ENCODE results near the gene PNCK. TPM values are rescaled to one million over a fixed set of nuclear protein-coding genes. Genes with fewer than 3 reads are reported as not detected.

PNCK gene
- total RNA-seq, 1 experiment from 2014 or later = not detected

DNA sequence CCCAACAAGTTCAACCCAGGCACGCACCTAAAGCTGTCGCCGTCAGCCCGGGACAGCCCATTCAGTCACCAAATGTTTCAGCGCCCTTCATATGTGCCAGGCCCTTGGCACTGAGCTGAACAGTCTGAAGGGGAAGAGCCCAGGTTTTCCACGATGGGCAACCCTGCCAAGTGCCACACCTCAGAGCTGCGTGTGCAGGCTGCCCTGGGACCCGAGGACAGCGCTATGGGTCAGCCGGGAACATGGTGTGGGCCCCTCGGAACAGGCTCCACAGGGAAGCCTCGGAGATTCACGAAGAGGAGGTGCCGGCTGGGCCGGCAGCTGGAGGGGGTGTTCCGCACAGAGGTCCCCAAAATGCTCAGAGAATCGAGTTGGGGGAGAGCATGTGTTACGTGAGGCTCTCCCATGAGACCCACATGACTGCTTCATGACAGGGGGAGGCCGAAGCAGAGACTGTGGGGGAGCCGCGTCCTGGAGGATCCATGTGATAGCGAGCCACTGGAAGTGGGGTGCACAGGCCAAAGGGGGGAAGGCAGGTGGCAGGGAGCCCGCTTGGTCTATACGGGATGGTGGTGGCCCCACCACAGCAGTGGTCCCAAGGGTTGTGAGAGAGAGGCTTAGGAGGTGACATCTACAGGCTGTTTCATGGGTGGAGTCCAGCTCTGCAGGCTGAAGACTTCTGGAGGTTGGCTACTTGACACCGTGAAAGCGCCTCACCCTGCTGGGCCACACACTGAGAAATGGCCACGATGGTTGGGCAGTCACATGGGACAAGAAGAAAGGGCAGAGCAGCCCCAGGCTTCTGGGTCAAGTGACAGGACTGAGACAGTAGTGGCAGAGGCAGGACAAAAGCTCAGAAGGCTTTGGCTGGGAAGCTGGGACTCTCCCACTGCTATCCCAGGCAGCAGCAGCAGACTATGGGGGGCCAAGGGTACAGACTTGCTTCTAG lies 36.4 kb upstream of the PNCK start:
- Mint-ChIP-seq H3K4me3 (ENCODE audit: unreplicated experiment) (no peak overlapping the region), H3K27ac (ENCODE audit: unreplicated experiment) (no peak overlapping the region), H3K27me3 (ENCODE audit: insufficient read depth, unreplicated experiment) (no peaks in the 10 kb centered on the region), H3K4me1 (ENCODE audit: low read depth, unreplicated experiment) (peaks cover 8% of the 10 kb centered on the region), H3K9me3 (ENCODE audit: unreplicated experiment) (no peaks in the 10 kb centered on the region), H3K36me3 (ENCODE audit: insufficient read depth, unreplicated experiment) (peaks cover 29% of the 10 kb centered on the region)
- Histone ChIP-seq H3K36me3 (ENCODE audit: control insufficient read depth, insufficient read depth, low read length) (no peaks in the 10 kb centered on the region), H3K27me3 (replicated peaks; ENCODE audit: control insufficient read depth, insufficient read depth, low read length) (no peaks in the 10 kb centered on the region), H3K9me3 (no peaks in the 10 kb centered on the region), H3K4me3 (ENCODE audit: low read depth, low read length) (no peak overlapping the region), H3K4me1 (no peaks in the 10 kb centered on the region)
- POLR2A ChIA-PET = no interaction called here
- TF ChIP-seq, protein P1, sequence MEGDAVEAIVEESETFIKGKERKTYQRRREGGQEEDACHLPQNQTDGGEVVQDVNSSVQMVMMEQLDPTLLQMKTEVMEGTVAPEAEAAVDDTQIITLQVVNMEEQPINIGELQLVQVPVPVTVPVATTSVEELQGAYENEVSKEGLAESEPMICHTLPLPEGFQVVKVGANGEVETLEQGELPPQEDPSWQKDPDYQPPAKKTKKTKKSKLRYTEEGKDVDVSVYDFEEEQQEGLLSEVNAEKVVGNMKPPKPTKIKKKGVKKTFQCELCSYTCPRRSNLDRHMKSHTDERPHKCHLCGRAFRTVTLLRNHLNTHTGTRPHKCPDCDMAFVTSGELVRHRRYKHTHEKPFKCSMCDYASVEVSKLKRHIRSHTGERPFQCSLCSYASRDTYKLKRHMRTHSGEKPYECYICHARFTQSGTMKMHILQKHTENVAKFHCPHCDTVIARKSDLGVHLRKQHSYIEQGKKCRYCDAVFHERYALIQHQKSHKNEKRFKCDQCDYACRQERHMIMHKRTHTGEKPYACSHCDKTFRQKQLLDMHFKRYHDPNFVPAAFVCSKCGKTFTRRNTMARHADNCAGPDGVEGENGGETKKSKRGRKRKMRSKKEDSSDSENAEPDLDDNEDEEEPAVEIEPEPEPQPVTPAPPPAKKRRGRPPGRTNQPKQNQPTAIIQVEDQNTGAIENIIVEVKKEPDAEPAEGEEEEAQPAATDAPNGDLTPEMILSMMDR (IDR thresholded peaks at IDR 0.05; ENCODE audit: insufficient read depth in 1 of 2, low read depth in 1 of 2, low read length in 1 of 2, severe bottlenecking in 1 of 2, unreplicated experiment in 1 of 2) = no peak
- CTCF ChIA-PET = no interaction called here
- intact Hi-C loops (cut with micrococcal nuclease; ENCODE audit: unreplicated experiment) = no loop called here
- DNase-seq = no peak
- BruUV-seq (replicated peaks) = no TSS peak

DNA sequence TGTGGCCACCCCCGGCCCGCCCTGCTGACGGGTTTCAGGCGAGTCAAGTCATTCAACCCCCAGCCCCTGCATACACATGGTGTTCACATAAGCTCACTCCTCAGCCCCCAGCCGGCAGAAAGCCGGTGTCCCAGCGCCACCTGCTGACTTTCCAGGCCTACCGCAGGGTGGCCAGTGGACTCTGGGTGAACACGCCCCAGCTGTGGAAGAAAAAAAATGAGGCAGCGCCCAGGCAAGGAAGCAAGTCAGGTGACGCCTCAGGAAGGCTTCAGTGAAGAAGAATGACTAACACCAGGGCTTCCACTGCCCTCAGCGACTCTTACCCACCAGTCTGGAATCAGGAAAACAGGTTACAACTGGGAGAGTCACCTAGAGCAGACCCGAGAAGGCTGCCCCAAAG lies 34.8 kb upstream of the PNCK start:
- Histone ChIP-seq H3K4me3 (ENCODE audit: low read depth, low read length) (no peak overlapping the region), H3K9me3 (no peaks in the 10 kb centered on the region), H3K27me3 (replicated peaks; ENCODE audit: control insufficient read depth, insufficient read depth, low read length) (no peaks in the 10 kb centered on the region), H3K36me3 (ENCODE audit: control insufficient read depth, insufficient read depth, low read length) (no peaks in the 10 kb centered on the region), H3K4me1 (no peaks in the 10 kb centered on the region)
- TF ChIP-seq, protein P1 (IDR thresholded peaks at IDR 0.05; ENCODE audit: insufficient read depth in 1 of 2, low read depth in 1 of 2, low read length in 1 of 2, severe bottlenecking in 1 of 2, unreplicated experiment in 1 of 2) = peak in 1 of 2 experiments; percentile 78
- intact Hi-C loops (cut with micrococcal nuclease; ENCODE audit: unreplicated experiment) = loop anchor here (1.0 kb wide), 1 partner anchor 21 kb away; the partner anchor contains the start of gene SLC6A8
- ChIA-PET POLR2A (no interaction called here), CTCF (interaction anchor here (1.0 kb wide), 3 partner anchors 21 to 169 kb away, joined by 3 to 13 read pairs (median 4); partner anchors contain the start of gene SLC6A8)
- BruUV-seq (replicated peaks) = no TSS peak
- Mint-ChIP-seq H3K36me3 (ENCODE audit: insufficient read depth, unreplicated experiment) (peaks cover 28% of the 10 kb centered on the region), H3K27me3 (ENCODE audit: insufficient read depth, unreplicated experiment) (no peaks in the 10 kb centered on the region), H3K9me3 (ENCODE audit: unreplicated experiment) (no peaks in the 10 kb centered on the region), H3K4me1 (ENCODE audit: low read depth, unreplicated experiment) (peaks cover 8% of the 10 kb centered on the region), H3K4me3 (ENCODE audit: unreplicated experiment) (no peak overlapping the region), H3K27ac (ENCODE audit: unreplicated experiment) (peak overlapping the region; percentile 29)
- DNase-seq = peak; percentile 81 to 83

DNA sequence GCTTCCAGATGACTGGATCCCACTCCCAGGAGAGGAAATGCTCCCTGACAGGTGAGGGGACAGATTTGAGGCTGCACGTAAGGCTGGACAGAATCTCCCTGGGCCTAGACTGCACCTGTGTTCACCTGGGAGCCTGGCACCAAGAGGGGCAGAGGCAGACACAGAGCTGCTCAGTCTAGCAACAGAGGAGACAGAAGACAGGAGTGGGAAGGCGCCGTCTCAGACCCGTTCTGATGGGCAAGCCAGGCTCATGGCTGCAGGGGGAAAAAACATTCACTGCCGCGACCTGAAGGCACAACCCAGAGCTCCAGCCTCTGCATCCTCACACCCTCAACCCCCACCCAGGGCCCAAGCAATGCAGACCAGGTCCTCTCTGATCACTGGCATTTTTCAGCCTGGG lies 33.8 kb upstream of the PNCK start:
- BruUV-seq (replicated peaks) = no TSS peak
- Histone ChIP-seq H3K9me3 (no peaks in the 10 kb centered on the region), H3K4me3 (ENCODE audit: low read depth, low read length) (no peak overlapping the region), H3K4me1 (no peaks in the 10 kb centered on the region), H3K27me3 (replicated peaks; ENCODE audit: control insufficient read depth, insufficient read depth, low read length) (no peaks in the 10 kb centered on the region), H3K36me3 (ENCODE audit: control insufficient read depth, insufficient read depth, low read length) (no peaks in the 10 kb centered on the region)
- H3K9me3 Mint-ChIP-seq (ENCODE audit: unreplicated experiment) = no peaks in the 10 kb centered on the region
- H3K27me3 Mint-ChIP-seq (ENCODE audit: insufficient read depth, unreplicated experiment) = no peaks in the 10 kb centered on the region
- peaks cover 25% of the 10 kb centered on the region for H3K36me3 Mint-ChIP-seq (ENCODE audit: insufficient read depth, unreplicated experiment)
- POLR2A ChIA-PET = no interaction called here
- peaks cover 8% of the 10 kb centered on the region for H3K4me1 Mint-ChIP-seq (ENCODE audit: low read depth, unreplicated experiment)
- intact Hi-C loops (cut with micrococcal nuclease; ENCODE audit: unreplicated experiment) = no loop called here
- CTCF ChIA-PET = no interaction called here
- TF ChIP-seq, protein P1 (IDR thresholded peaks at IDR 0.05; ENCODE audit: insufficient read depth in 1 of 2, low read depth in 1 of 2, low read length in 1 of 2, severe bottlenecking in 1 of 2, unreplicated experiment in 1 of 2) = no peak
- no peak for DNase-seq
- no peak overlapping the region for H3K27ac Mint-ChIP-seq (ENCODE audit: unreplicated experiment)
- H3K4me3 Mint-ChIP-seq (ENCODE audit: unreplicated experiment) = no peak overlapping the region
